GM23248 (cell line): ENCODE measurements around the gene VASN. TPM values are rescaled to one million over a fixed set of nuclear protein-coding genes. Genes with fewer than 3 reads are reported as not detected.

Experiments used
- DNase-seq: peaks from one replicate; pipeline ENCODE4 v3.0.0-alpha.2; 2015
- H2AFZ ChIP-seq: fragments of 200-600 bp; sonication (generic); 2 replicates; pipeline ENCODE4 v1.6.1; 2016; ENCODE audit warnings: antibody characterized with exemption
- H3F3A ChIP-seq: fragments of 200-600 bp; sonication (generic); 2 replicates; pipeline ENCODE4 v1.6.1; 2016; ENCODE audit warnings: mild to moderate bottlenecking, antibody characterized with exemption, mixed run types; ENCODE audit not compliant: insufficient read depth
- H3K27ac ChIP-seq: fragments of 200-600 bp; sonication (generic); 2 replicates; pipeline ENCODE4 v1.5.1; 2016; ENCODE audit warnings: mild to moderate bottlenecking
- H3K27me3 ChIP-seq: fragments of 200-600 bp; sonication (generic); replicated peaks from 2 replicates; pipeline ENCODE4 v1.6.1; 2016; ENCODE audit warnings: mild to moderate bottlenecking; ENCODE audit not compliant: insufficient read depth
- H3K36me3 ChIP-seq: fragments of 200-600 bp; sonication (generic); 2 replicates; pipeline ENCODE4 v1.6.1; 2016; ENCODE audit warnings: low read depth, mild to moderate bottlenecking
- H3K4me1 ChIP-seq: fragments of 200-600 bp; sonication (generic); 2 replicates; pipeline ENCODE4 v1.6.1; 2016; ENCODE audit warnings: mild to moderate bottlenecking; ENCODE audit not compliant: insufficient read depth
- H3K4me2 ChIP-seq: fragments of 200-600 bp; sonication (generic); one replicate; pipeline ENCODE4 v1.6.1; 2016; ENCODE audit warnings: mild to moderate bottlenecking; ENCODE audit not compliant: unreplicated experiment
- H3K4me3 ChIP-seq: fragments of 200-600 bp; sonication (generic); 2 replicates; pipeline ENCODE4 v1.5.1; 2016; ENCODE audit warnings: mild to moderate bottlenecking
- H3K79me2 ChIP-seq: fragments of 200-600 bp; sonication (generic); 2 replicates; pipeline ENCODE4 v1.6.1; 2016; ENCODE audit warnings: mild to moderate bottlenecking; ENCODE audit not compliant: insufficient read depth
- H3K9ac ChIP-seq: fragments of 200-600 bp; sonication (generic); 2 replicates; pipeline ENCODE4 v1.6.1; 2016; ENCODE audit warnings: mild to moderate bottlenecking
- H3K9me2 ChIP-seq: fragments of 200-600 bp; sonication (generic); 2 replicates; pipeline ENCODE4 v1.6.1; 2016; ENCODE audit warnings: mixed run types, mild to moderate bottlenecking, moderate library complexity; ENCODE audit not compliant: insufficient read depth
- H3K9me3 ChIP-seq: fragments of 200-600 bp; sonication (generic); one replicate; pipeline ENCODE4 v1.6.1; 2017; ENCODE audit warnings: low read depth
- H4K20me1 ChIP-seq: fragments of 200-600 bp; sonication (generic); 2 replicates; pipeline ENCODE4 v1.6.0; 2016; ENCODE audit not compliant: insufficient read depth
- EZH2 ChIP-seq: fragments of 200-600 bp; sonication (generic); IDR thresholded peaks from 2 replicates; pipeline ENCODE4 v1.6.1; 2018; ENCODE audit warnings: antibody characterized with exemption, mild to moderate bottlenecking; ENCODE audit not compliant: insufficient read depth, poor library complexity, severe bottlenecking
- EZH2phosphoT487 ChIP-seq: fragments of 200-600 bp; sonication (generic); IDR thresholded peaks from 2 replicates; pipeline ENCODE4 v1.6.1; 2018; ENCODE audit warnings: antibody characterized with exemption, moderate library complexity, mild to moderate bottlenecking, low read depth; ENCODE audit not compliant: insufficient read depth
- WGBS, 2 experiments: methylation state at CpG; one replicate each; pipeline ENCODE4 v1.1.6; 2015 to 2017; ENCODE audit warnings: low lambda C conversion rate in 2 of 2, low coverage in 1 of 2; ENCODE audit errors: missing lambda C conversion rate in 2 of 2; 5-methylcytosine and 5-hydroxymethylcytosine counted together
- in situ Hi-C: fragments of 300-500 bp; cut with MboI; formaldehyde crosslinking; loops from 2 replicates; pipeline ENCODE4 v1.15.0; 2020
- polyA plus RNA-seq: library from polyadenylated mRNA; unstranded; fragments of >200 nt; fragmentation: Nextera tagmentation; extraction: Ambion mirVana; gene quantifications from 2 replicates; pipeline ENCODE4 v1.2.1, GENCODE V29; 2016
- total RNA-seq: library from RNA; depleted of rRNA; stranded (reverse); fragments of >200 nt; shearing (Covaris generic); gene quantifications from 2 replicates; pipeline ENCODE4 v1.2.3, GENCODE V29; 2014

VASN gene
- total and polyA plus RNA-seq, 2 experiments from 2014 or later = 160 to 223 TPM

GRCh38 chr16:4345836-4346781 lies 25.5 kb upstream of the VASN start:
- no peaks in the 10 kb centered on the region; the same call in 1 of the 2 replicates for H4K20me1 ChIP-seq
- H3K4me1 ChIP-seq = peaks cover 7% of the 10 kb centered on the region
- WGBS, 2 experiments = 63 to 67% methylated on average over 14 of the region's 14 CpGs
- in situ Hi-C loops = no loop called here
- DNase-seq = no peak
- H3F3A ChIP-seq = peaks cover 21% of the 10 kb centered on the region; the same call in 1 of the 2 replicates
- no peak overlapping the region for H3K27ac ChIP-seq
- no peaks in the 10 kb centered on the region for H3K9me2 ChIP-seq
- TF ChIP-seq EZH2phosphoT487 (no peak), EZH2 (no peak)
- H3K9me3 ChIP-seq = no peaks in the 10 kb centered on the region
- no peaks in the 10 kb centered on the region for H3K27me3 ChIP-seq
- no peak overlapping the region for H3K4me2 ChIP-seq
- H2AFZ ChIP-seq = no peak overlapping the region
- peaks cover 92% of the 10 kb centered on the region for H3K79me2 ChIP-seq
- no peak overlapping the region for H3K9ac ChIP-seq
- no peaks in the 10 kb centered on the region for H3K36me3 ChIP-seq
- no peak overlapping the region for H3K4me3 ChIP-seq

DNA sequence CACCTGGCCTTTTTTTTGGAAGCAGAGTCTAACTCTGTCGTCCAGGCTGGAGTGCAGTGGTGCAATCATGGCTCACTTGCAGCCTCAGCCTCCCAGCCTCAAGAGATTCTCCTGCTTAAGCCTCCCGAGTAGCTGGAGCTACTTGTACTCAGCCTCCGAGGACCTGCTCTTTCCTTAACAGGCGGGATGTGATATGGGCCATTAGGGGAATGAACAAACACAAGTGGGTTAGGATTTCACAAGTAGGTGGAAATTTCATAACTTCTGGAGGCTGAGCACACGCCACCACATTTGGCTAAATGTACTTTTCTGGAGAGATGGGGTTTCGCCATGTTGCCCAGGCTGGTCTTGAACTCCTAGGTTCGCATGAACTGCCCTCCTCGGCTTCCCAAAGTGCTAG lies 24.6 kb upstream of the VASN start:
- H3K9ac ChIP-seq = no peak overlapping the region
- no peaks in the 10 kb centered on the region for H3K9me2 ChIP-seq
- no peak overlapping the region for H3K27ac ChIP-seq
- H3K36me3 ChIP-seq = no peaks in the 10 kb centered on the region
- H3K4me2 ChIP-seq = no peak overlapping the region
- TF ChIP-seq EZH2 (no peak), EZH2phosphoT487 (no peak)
- DNase-seq = peak; percentile 37
- H3K27me3 ChIP-seq = no peaks in the 10 kb centered on the region
- H3K4me1 ChIP-seq = peaks cover 13% of the 10 kb centered on the region
- peaks cover 83% of the 10 kb centered on the region for H3K79me2 ChIP-seq
- no peaks in the 10 kb centered on the region; the same call in 1 of the 2 replicates for H4K20me1 ChIP-seq
- no peaks in the 10 kb centered on the region for H3K9me3 ChIP-seq
- H3F3A ChIP-seq = peaks cover 27% of the 10 kb centered on the region
- in situ Hi-C loops = no loop called here
- H3K4me3 ChIP-seq = no peak overlapping the region
- WGBS, 2 experiments = 80 to 83% methylated on average over 8 of the region's 8 CpGs
- H2AFZ ChIP-seq = no peak overlapping the region

DNA sequence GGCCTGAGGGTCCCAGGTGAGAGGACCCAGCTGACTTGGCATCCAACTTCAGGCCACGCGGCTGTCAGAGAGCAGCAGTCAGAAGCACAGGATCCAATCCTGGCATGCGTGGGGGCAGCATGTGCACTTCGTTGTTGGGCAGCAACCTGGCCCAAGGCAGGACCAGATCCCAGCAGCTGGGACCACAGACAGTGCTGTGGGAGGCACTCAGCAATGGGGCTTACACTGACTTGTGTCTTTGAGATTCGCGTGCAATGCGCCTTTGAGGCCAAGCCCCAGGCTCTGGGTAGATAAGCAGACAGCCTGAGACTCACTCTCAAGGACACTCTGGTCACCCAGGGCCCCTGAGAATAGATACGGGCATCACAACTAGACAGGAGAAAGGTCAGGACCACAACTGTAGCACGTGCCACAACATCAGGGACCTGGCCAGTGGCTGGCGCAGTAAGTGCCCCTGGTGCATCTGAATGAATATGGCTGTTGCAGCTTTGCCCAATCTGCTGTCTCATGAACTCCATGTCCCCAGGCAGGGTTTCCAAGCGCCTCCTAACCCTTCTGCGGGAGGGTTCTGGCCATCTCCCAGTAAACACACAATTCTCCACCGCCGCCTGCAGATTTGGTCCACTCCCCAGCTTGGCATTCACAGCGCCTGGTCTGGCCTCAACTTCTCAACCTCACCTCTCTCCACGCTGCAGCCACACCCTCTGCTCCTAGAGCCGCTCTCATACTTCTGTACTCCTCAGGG lies 23.7 kb upstream of the VASN start:
- Histone ChIP-seq H4K20me1 (no peaks in the 10 kb centered on the region; the same call in 1 of the 2 replicates), H3K36me3 (no peaks in the 10 kb centered on the region), H2AFZ (no peak overlapping the region), H3K4me2 (no peak overlapping the region), H3K79me2 (peaks cover 73% of the 10 kb centered on the region), H3K27ac (no peak overlapping the region), H3K27me3 (no peaks in the 10 kb centered on the region), H3K9me2 (no peaks in the 10 kb centered on the region), H3F3A (peaks cover 28% of the 10 kb centered on the region), H3K4me1 (peaks cover 19% of the 10 kb centered on the region), H3K9ac (no peak overlapping the region), H3K4me3 (no peak overlapping the region), H3K9me3 (no peaks in the 10 kb centered on the region)
- in situ Hi-C loops = no loop called here
- TF ChIP-seq EZH2phosphoT487 = no peak
- WGBS, 2 experiments = 85 to 87% methylated on average over 17 of the region's 17 CpGs
- DNase-seq = no peak

GRCh38 chr16:4349332-4349731 lies 22.3 kb upstream of the VASN start:
- H3K79me2 ChIP-seq = peaks cover 62% of the 10 kb centered on the region
- in situ Hi-C loops = no loop called here
- no peaks in the 10 kb centered on the region for H3K27me3 ChIP-seq

More at GRCh38 chr16:4349332-4349731, 22.3 kb upstream of the VASN start:
- H3K9ac ChIP-seq = 0 out of 2 replicates have a peak overlapping the region, but pooled peaks have one; percentile 87
- peaks cover 21% of the 10 kb centered on the region for H3F3A ChIP-seq
- H4K20me1 ChIP-seq = no peaks in the 10 kb centered on the region; the same call in 1 of the 2 replicates
- DNase-seq = no peak
- no peak overlapping the region for H2AFZ ChIP-seq
- H3K9me3 ChIP-seq = no peaks in the 10 kb centered on the region
- H3K4me2 ChIP-seq = no peak overlapping the region
- no peak overlapping the region for H3K4me3 ChIP-seq
- H3K36me3 ChIP-seq = no peaks in the 10 kb centered on the region
- peaks cover 19% of the 10 kb centered on the region for H3K4me1 ChIP-seq
- 97 to 99% methylated on average over 5 of the region's 5 CpGs for WGBS, 2 experiments
- no peak overlapping the region for H3K27ac ChIP-seq
- TF ChIP-seq EZH2 (no peak), EZH2phosphoT487 (no peak)
- H3K9me2 ChIP-seq = no peaks in the 10 kb centered on the region
